Right lobe of liver (tissue), 6 donors: Measurements from ENCODE around the gene REXO1. TPM values are rescaled to one million over a fixed set of nuclear protein-coding genes. Genes with fewer than 3 reads are reported as not detected.

ENCODE experiments used
- ATAC-seq, 4 donors: fragments of 200-7000 bp; cut with Tn5 transposase; one replicate each; pipeline ENCODE4 v1.9.1; 2020; ENCODE audit warnings: mild to moderate bottlenecking in 4 of 4, moderate library complexity in 4 of 4
- DNase-seq, 3 donors: peaks; one replicate each; pipeline ENCODE4 v3.0.0-alpha.2; 2020
- H3K27ac ChIP-seq, 3 donors: fragments of 200-600 bp; one replicate each; pipeline ENCODE4 v1.8.0; 2022
- H3K27me3 ChIP-seq, 2 donors: fragments of 200-600 bp; one replicate each; pipeline ENCODE4 v1.8.0; 2022
- H3K36me3 ChIP-seq, 4 donors: fragments of 200-600 bp; sonication (generic) in 1 of 4; one replicate each; pipeline versions ENCODE4 v1.5.1 to v1.8.0; 2017 to 2022; ENCODE audit warnings: control low read depth in 1 of 4
- H3K4me1 ChIP-seq, 4 donors: fragments of 200-600 bp; sonication (generic) in 1 of 4; one replicate each; pipeline versions ENCODE4 v1.5.1 to v1.8.0; 2017 to 2022; ENCODE audit warnings: control low read depth in 1 of 4
- H3K4me3 ChIP-seq, 3 donors: fragments of 200-600 bp; one replicate each; pipeline ENCODE4 v1.8.0; 2022
- H3K9me3 ChIP-seq, 4 donors: fragments of 200-600 bp; sonication (generic) in 1 of 4; one replicate each; pipeline versions ENCODE4 v1.5.1 to v1.8.0; 2017 to 2022; ENCODE audit warnings: control low read depth in 1 of 4
- CTCF ChIP-seq, 4 donors: fragments of 200-600 bp in 3 of 4; fragments of 450-650 bp in 1 of 4; IDR thresholded peaks; one replicate each; pipeline versions ENCODE4 v1.5.1 to v1.8.0; 2016 to 2022; ENCODE audit warnings: antibody characterized with exemption in 4 of 4, mild to moderate bottlenecking in 2 of 4
- POLR2A ChIP-seq: fragments of 450-650 bp; IDR thresholded peaks from one replicate; pipeline ENCODE4 v1.6.1; 2017; ENCODE audit warnings: antibody characterized with exemption, mild to moderate bottlenecking
- WGBS: methylation state at CpG from one replicate; pipeline ENCODE4 v1.1.6; 2018; ENCODE audit warnings: low coverage, low lambda C conversion rate; ENCODE audit not compliant: insufficient coverage; ENCODE audit errors: missing lambda C conversion rate; 5-methylcytosine and 5-hydroxymethylcytosine counted together
- intact Hi-C, 2 donors: fragments of 100-400 bp; cut with DNase I; formaldehyde crosslinking; loops; one replicate each; pipeline versions ENCODE4 v1.11.2 to v1.14.1; 2022
- total RNA-seq, 6 experiments: library from RNA; depleted of rRNA in 2 of 6; stranded (reverse); fragments of >200 nt in 2 of 6; fragmentation: NEBNext Ultra II Directional in 3 of 6; extraction: Animal tissue kit (Norgen Biotek cat#: 25700) in 3 of 6; gene quantifications; one replicate each; pipeline versions ENCODE4 v1.1.0 to v1.2.4, GENCODE V29; 2016 to 2023
- donor health status: DM: no; HTN: yes; CAD: no.
- donor health status: DM: no; HTN: no; CAD: no.
- donor health status: DM: no; HTN: no; CAD: no.
- donor health status: DM: no; HTN: yes; CAD: no.
- donor health status: DM: no; HTN: yes; CAD: no.

Gene REXO1
- total RNA-seq, 6 experiments from 2014 or later: 8.0 to 17.7 (median 12.6) TPM

- 40% methylated on average over 8 of the region's 66 CpGs for WGBS
- ATAC-seq (no peak), DNase-seq (peak in 2 of 3 donors; percentile 37 to 57)
- TF ChIP-seq CTCF (IDR thresholded peaks at IDR 0.05) (no peak), POLR2A (no peak)
- H3K4me3 ChIP-seq: no peak overlapping the region
- no peak overlapping the region for H3K27ac ChIP-seq
- H3K27me3 ChIP-seq: no peaks in the 10 kb centered on the region
- no peaks in the 10 kb centered on the region for H3K9me3 ChIP-seq
- intact Hi-C loops: no loop called here
- peaks cover 0 to 27% (median 7%) of the 10 kb centered on the region in 4 donors for H3K4me1 ChIP-seq
- no peaks in the 10 kb centered on the region for H3K36me3 ChIP-seq
These were observed 3.6 kb upstream of the REXO1 start for GRCh38 chr19:1851654-1852580.

- DNase-seq (peak in 2 of 3 donors; percentile 25 to 57), ATAC-seq (no peak)
- WGBS: 74% methylated on average over 14 of the region's 31 CpGs
- intact Hi-C loops: no loop called here
- no peaks in the 10 kb centered on the region for H3K27me3 ChIP-seq
- no peaks in the 10 kb centered on the region for H3K9me3 ChIP-seq
- no peak overlapping the region for H3K27ac ChIP-seq
- H3K4me3 ChIP-seq: no peak overlapping the region
- H3K36me3 ChIP-seq: no peaks in the 10 kb centered on the region
- peak in 2 of 4 donors; percentile 24 to 25 for TF ChIP-seq CTCF (IDR thresholded peaks at IDR 0.05)
- TF ChIP-seq POLR2A: no peak
- H3K4me1 ChIP-seq: peaks cover 0 to 35% (median 13%) of the 10 kb centered on the region in 4 donors
These were observed 2.7 kb upstream of the REXO1 start for GRCh38 chr19:1850809-1851653.

- TF ChIP-seq CTCF (IDR thresholded peaks at IDR 0.05): no peak
- no peak for TF ChIP-seq POLR2A
- WGBS: 85% methylated on average over 10 of the region's 10 CpGs
- ATAC-seq: no peak
These were observed 1.7 kb upstream of the REXO1 start for GRCh38 chr19:1849886-1850398.

GRCh38 chr19:1849132-1849474 lies 820 bp upstream of the REXO1 start:
- H3K4me3 ChIP-seq: no peak overlapping the region
- WGBS: 30% methylated on average over 5 of the region's 5 CpGs
- H3K36me3 ChIP-seq: no peaks in the 10 kb centered on the region
- no peaks in the 10 kb centered on the region for H3K9me3 ChIP-seq
- DNase-seq (no peak), ATAC-seq (no peak)
- H3K27ac ChIP-seq: no peak overlapping the region
- intact Hi-C loops: no loop called here
- TF ChIP-seq POLR2A: no peak
- TF ChIP-seq CTCF (IDR thresholded peaks at IDR 0.05): no peak
- peaks cover 0 to 38% (median 13%) of the 10 kb centered on the region in 4 donors for H3K4me1 ChIP-seq
- H3K27me3 ChIP-seq: no peaks in the 10 kb centered on the region

More at GRCh38 chr19:1849886-1850398, 1.7 kb upstream of the REXO1 start:
- DNase-seq: no peak
- H3K36me3 ChIP-seq: no peaks in the 10 kb centered on the region
- no peak overlapping the region for H3K4me3 ChIP-seq
- intact Hi-C loops: no loop called here
- H3K27ac ChIP-seq: no peak overlapping the region
- H3K9me3 ChIP-seq: no peaks in the 10 kb centered on the region
- H3K4me1 ChIP-seq: peaks cover 0 to 39% (median 13%) of the 10 kb centered on the region in 4 donors
- H3K27me3 ChIP-seq: no peaks in the 10 kb centered on the region
